OCI-LY3 (cell line): Measurements from ENCODE around the gene POU2F1.

ENCODE experiments used
- H2AFZ ChIP-seq: fragments of 200-600, 300-600 bp; shearing (Covaris generic); 2 replicates; pipeline ENCODE4 v1.6.0; 2014; ENCODE audit warnings: antibody characterized with exemption, low read depth, low read length
- H3K27ac ChIP-seq: fragments of 200-600, 300-600 bp; sonication (generic); 2 replicates; pipeline ENCODE4 v1.5.1; 2014; ENCODE audit warnings: mild to moderate bottlenecking, low read length, moderate library complexity, mixed read lengths
- H3K27me3 ChIP-seq: fragments of 200-600, 300-600 bp; sonication (generic); 2 replicates; pipeline ENCODE4 v1.6.1; 2014; ENCODE audit warnings: low read depth, low read length, mixed read lengths
- H3K36me3 ChIP-seq: fragments of 200-600, 300-600 bp; sonication (generic); replicated peaks from 2 replicates; pipeline ENCODE3; 2014; ENCODE audit warnings: low read depth, low read length, mixed read lengths
- H3K4me1 ChIP-seq: fragments of 300-600, 200-600 bp; sonication (generic); 2 replicates; pipeline ENCODE4 v1.6.1; 2014; ENCODE audit warnings: low read length, mixed read lengths
- H3K4me2 ChIP-seq: fragments of 200-600, 300-600 bp; sonication (generic); 2 replicates; pipeline ENCODE4 v1.6.1; 2014; ENCODE audit warnings: low read length, mixed read lengths
- H3K4me3 ChIP-seq: fragments of 300-600, 200-600 bp; sonication (generic); 2 replicates; pipeline ENCODE4 v1.5.1; 2014; ENCODE audit warnings: antibody characterized with exemption, mild to moderate bottlenecking, low read length, moderate library complexity
- H3K79me2 ChIP-seq: fragments of 300-600, 200-600 bp; shearing (Covaris generic); 2 replicates; pipeline ENCODE4 v1.6.1; 2014; ENCODE audit warnings: mild to moderate bottlenecking, low read length, mixed read lengths
- H3K9ac ChIP-seq: fragments of 300-600, 200-600 bp; shearing (Covaris generic); 2 replicates; pipeline ENCODE4 v1.6.0; 2014; ENCODE audit warnings: mild to moderate bottlenecking, low read length, moderate library complexity
- H3K9me3 ChIP-seq: fragments of 200-600, 300-600 bp; shearing (Covaris generic); 2 replicates; pipeline ENCODE4 v1.6.1; 2014; ENCODE audit warnings: low read length, mixed read lengths; ENCODE audit not compliant: insufficient read depth
- H4K20me1 ChIP-seq: fragments of 200-600, 300-600 bp; sonication (generic); 2 replicates; pipeline ENCODE4 v1.6.1; 2016; ENCODE audit warnings: low read length, mixed read lengths; ENCODE audit not compliant: insufficient read depth
- EZH2phosphoT487 ChIP-seq: fragments of 200-600 bp; shearing (Covaris generic); IDR thresholded peaks from 2 replicates; pipeline ENCODE4 v1.6.1; 2018; ENCODE audit warnings: antibody characterized with exemption, mixed run types, low read depth
- TF ChIP-seq, protein P1 (sequence below): fragments of 200-600, 300-600 bp; sonication (generic); IDR thresholded peaks from 2 replicates; pipeline ENCODE4 v1.5.1; 2014; ENCODE audit warnings: antibody characterized with exemption, low read length, low read depth

The POU2F1 gene

DNA sequence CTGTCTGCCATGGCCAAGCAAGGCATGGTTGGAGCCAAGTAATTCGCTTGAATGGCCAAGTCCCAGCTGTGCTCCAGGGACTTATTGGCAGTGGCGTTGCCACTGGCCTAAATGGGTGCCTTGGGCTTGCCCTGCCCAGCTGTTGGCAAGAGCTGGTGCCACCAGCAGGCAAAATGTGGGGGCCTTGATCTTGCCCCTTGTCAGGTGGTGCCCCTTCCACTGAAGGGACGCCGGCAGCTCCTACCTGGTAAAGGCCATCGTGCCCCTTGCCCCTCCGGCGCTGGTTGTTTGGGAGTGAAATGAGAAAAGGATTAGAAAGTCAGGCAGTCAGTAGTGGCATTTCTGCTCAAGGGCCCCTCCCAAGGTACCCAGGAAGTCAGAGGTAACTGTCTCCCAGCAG, 212.1 kb downstream of the POU2F1 start:
- Histone ChIP-seq H2AFZ (no peak overlapping the region), H3K9me3 (peaks cover 5% of the 10 kb centered on the region; the same call in 1 of the 2 replicates), H3K27me3 (0 out of 2 replicates have a peak, but pooled peaks cover 15% of the 10 kb centered on the region), H3K4me1 (peaks cover 23% of the 10 kb centered on the region), H3K79me2 (no peaks in the 10 kb centered on the region), H3K9ac (no peak overlapping the region), H3K27ac (no peak overlapping the region), H3K36me3 (no peaks in the 10 kb centered on the region), H3K4me2 (no peak overlapping the region), H3K4me3 (no peak overlapping the region), H4K20me1 (no peaks in the 10 kb centered on the region)
- TF ChIP-seq, protein P1, sequence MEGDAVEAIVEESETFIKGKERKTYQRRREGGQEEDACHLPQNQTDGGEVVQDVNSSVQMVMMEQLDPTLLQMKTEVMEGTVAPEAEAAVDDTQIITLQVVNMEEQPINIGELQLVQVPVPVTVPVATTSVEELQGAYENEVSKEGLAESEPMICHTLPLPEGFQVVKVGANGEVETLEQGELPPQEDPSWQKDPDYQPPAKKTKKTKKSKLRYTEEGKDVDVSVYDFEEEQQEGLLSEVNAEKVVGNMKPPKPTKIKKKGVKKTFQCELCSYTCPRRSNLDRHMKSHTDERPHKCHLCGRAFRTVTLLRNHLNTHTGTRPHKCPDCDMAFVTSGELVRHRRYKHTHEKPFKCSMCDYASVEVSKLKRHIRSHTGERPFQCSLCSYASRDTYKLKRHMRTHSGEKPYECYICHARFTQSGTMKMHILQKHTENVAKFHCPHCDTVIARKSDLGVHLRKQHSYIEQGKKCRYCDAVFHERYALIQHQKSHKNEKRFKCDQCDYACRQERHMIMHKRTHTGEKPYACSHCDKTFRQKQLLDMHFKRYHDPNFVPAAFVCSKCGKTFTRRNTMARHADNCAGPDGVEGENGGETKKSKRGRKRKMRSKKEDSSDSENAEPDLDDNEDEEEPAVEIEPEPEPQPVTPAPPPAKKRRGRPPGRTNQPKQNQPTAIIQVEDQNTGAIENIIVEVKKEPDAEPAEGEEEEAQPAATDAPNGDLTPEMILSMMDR: no peak
- TF ChIP-seq EZH2phosphoT487: no peak

- no peaks in the 10 kb centered on the region for H3K36me3 ChIP-seq
- no peak overlapping the region for H2AFZ ChIP-seq
- H3K27me3 ChIP-seq: peaks cover 24% of the 10 kb centered on the region
- TF ChIP-seq EZH2phosphoT487: no peak
- TF ChIP-seq, protein P1: no peak
- no peak overlapping the region for H3K4me2 ChIP-seq
- H3K9me3 ChIP-seq: peaks cover 5% of the 10 kb centered on the region; the same call in 1 of the 2 replicates
- no peaks in the 10 kb centered on the region for H4K20me1 ChIP-seq
- no peak overlapping the region for H3K27ac ChIP-seq
- no peaks in the 10 kb centered on the region for H3K79me2 ChIP-seq
- peaks cover 23% of the 10 kb centered on the region for H3K4me1 ChIP-seq
- no peak overlapping the region for H3K9ac ChIP-seq
- H3K4me3 ChIP-seq: no peak overlapping the region
These were observed 213.2 kb downstream of the POU2F1 start for GRCh38 chr1:167433884-167434283.

DNA sequence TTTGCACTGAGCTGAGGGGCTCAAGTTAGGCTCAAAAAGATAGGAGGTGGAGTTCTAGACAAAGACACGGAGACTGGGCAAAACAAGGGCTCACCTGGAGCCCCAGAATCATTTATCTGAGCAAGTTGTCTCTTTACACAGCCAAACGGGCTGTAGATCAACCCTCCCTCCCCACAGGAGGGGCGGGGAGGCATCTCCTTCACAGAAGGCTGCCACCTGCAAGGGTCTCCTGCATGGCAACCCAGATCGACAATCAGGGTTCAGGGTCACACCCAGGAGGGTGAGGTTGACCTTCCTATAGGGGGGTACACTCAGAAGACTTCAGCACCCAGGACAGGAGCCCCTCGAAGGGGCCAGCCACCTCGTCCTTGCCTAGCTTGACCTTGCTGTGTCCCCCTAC, 213.6 kb downstream of the POU2F1 start:
- Histone ChIP-seq H3K4me1 (peaks cover 23% of the 10 kb centered on the region), H3K79me2 (no peaks in the 10 kb centered on the region), H3K9me3 (peaks cover 5% of the 10 kb centered on the region; the same call in 1 of the 2 replicates), H3K27ac (no peak overlapping the region), H3K27me3 (peaks cover 28% of the 10 kb centered on the region), H3K4me2 (no peak overlapping the region), H4K20me1 (no peaks in the 10 kb centered on the region), H3K36me3 (no peaks in the 10 kb centered on the region), H3K4me3 (no peak overlapping the region), H3K9ac (no peak overlapping the region), H2AFZ (no peak overlapping the region)
- TF ChIP-seq EZH2phosphoT487: no peak
- TF ChIP-seq, protein P1: no peak

GRCh38 chr1:167435484-167435883, 214.8 kb downstream of the POU2F1 start:
- Histone ChIP-seq H3K27me3 (peaks cover 28% of the 10 kb centered on the region), H3K9ac (no peak overlapping the region), H3K36me3 (no peaks in the 10 kb centered on the region), H3K4me3 (no peak overlapping the region), H3K79me2 (no peaks in the 10 kb centered on the region), H3K4me1 (peaks cover 11% of the 10 kb centered on the region), H3K27ac (no peak overlapping the region), H3K9me3 (peaks cover 5% of the 10 kb centered on the region; the same call in 1 of the 2 replicates), H4K20me1 (no peaks in the 10 kb centered on the region), H2AFZ (no peak overlapping the region), H3K4me2 (no peak overlapping the region)
- TF ChIP-seq, protein P1: no peak
- TF ChIP-seq EZH2phosphoT487: no peak
